Neural cell (in vitro differentiated cells): ENCODE results near the gene CXXC4. TPM values are rescaled to one million over a fixed set of nuclear protein-coding genes. Genes with fewer than 3 reads are reported as not detected.

Experiments used
- H2AFZ ChIP-seq: fragments of 200-600, 300-800 bp; sonication (generic), shearing (Covaris generic); 2 replicates; pipeline ENCODE4 v1.6.0; 2014; ENCODE audit warnings: low read depth, mild to moderate bottlenecking, antibody characterized with exemption, low read length, moderate library complexity
- H3F3A ChIP-seq: fragments of 200-600 bp; shearing (Covaris generic); 2 replicates; pipeline ENCODE4 v1.6.1; 2016; ENCODE audit warnings: mild to moderate bottlenecking, moderate library complexity, mixed read lengths, antibody characterized with exemption, low read length; ENCODE audit not compliant: insufficient read depth, poor library complexity, severe bottlenecking
- H3K27ac ChIP-seq: fragments of 200-600, 300-800 bp; sonication (generic), shearing (Covaris generic); 2 replicates; pipeline ENCODE4 v1.5.1; 2014; ENCODE audit warnings: mild to moderate bottlenecking, low read length, moderate library complexity
- H3K27me3 ChIP-seq: fragments of 300-800, 200-600 bp; sonication (generic), shearing (Covaris generic); 2 replicates; pipeline ENCODE4 v1.6.0; 2014; ENCODE audit warnings: mild to moderate bottlenecking, low read depth, low read length, moderate library complexity; ENCODE audit not compliant: insufficient read depth
- H3K36me3 ChIP-seq: fragments of 300-800, 200-600 bp; sonication (generic), shearing (Covaris generic); 2 replicates; pipeline ENCODE4 v1.5.1; 2014; ENCODE audit warnings: mild to moderate bottlenecking, antibody characterized with exemption, low read length, moderate library complexity; ENCODE audit not compliant: insufficient read depth
- H3K4me2 ChIP-seq: fragments of 300-800, 200-600 bp; sonication (generic), shearing (Covaris generic); 2 replicates; pipeline ENCODE4 v1.6.0; 2014; ENCODE audit warnings: mild to moderate bottlenecking, low read length
- H3K4me3 ChIP-seq: fragments of 300-800, 200-600 bp; sonication (generic), shearing (Covaris generic); 2 replicates; pipeline ENCODE4 v1.5.1; 2014; ENCODE audit warnings: mild to moderate bottlenecking, low read length, moderate library complexity
- H3K79me2 ChIP-seq: fragments of 200-600 bp; shearing (Covaris generic); replicated peaks from 2 replicates; pipeline ENCODE4 v1.6.0; 2014; ENCODE audit warnings: mild to moderate bottlenecking, low read length, moderate library complexity; ENCODE audit not compliant: insufficient read depth
- H3K9ac ChIP-seq: fragments of 300-800, 200-600 bp; sonication (generic), shearing (Covaris generic); 2 replicates; pipeline ENCODE4 v1.6.1; 2016; ENCODE audit warnings: mild to moderate bottlenecking, low read length, mixed read lengths
- H3K9me2 ChIP-seq: fragments of 200-600 bp; shearing (Covaris generic); 2 replicates; pipeline ENCODE4 v1.6.1; 2016; ENCODE audit warnings: mild to moderate bottlenecking, low read length, mixed read lengths; ENCODE audit not compliant: insufficient read depth
- H3K9me3 ChIP-seq: fragments of 200-600, 300-800 bp; sonication (generic), shearing (Covaris generic); 2 replicates; pipeline ENCODE4 v1.6.1; 2016; ENCODE audit warnings: mild to moderate bottlenecking, mixed run types, low read length, moderate library complexity, mixed read lengths
- H4K20me1 ChIP-seq: fragments of 200-600 bp; shearing (Covaris generic); 2 replicates; pipeline ENCODE4 v1.6.1; 2016; ENCODE audit warnings: mild to moderate bottlenecking, mixed run types; ENCODE audit not compliant: insufficient read depth
- EP300 ChIP-seq: fragments of 450-650 bp; conservative IDR thresholded peaks from 2 replicates; pipeline ENCODE4 v1.6.1; 2014; ENCODE audit warnings: antibody characterized with exemption, mild to moderate bottlenecking, moderate library complexity; ENCODE audit not compliant: poor library complexity, severe bottlenecking
- EZH2 ChIP-seq: fragments of 200-600, 300-800 bp; shearing (Covaris generic), sonication (generic); IDR thresholded peaks from 2 replicates; pipeline ENCODE4 v1.6.1; 2014; ENCODE audit warnings: antibody characterized with exemption, low read length, borderline replicate concordance, mild to moderate bottlenecking; ENCODE audit not compliant: insufficient read depth, poor library complexity, severe bottlenecking
- MXI1 ChIP-seq: fragments of 450-650 bp; conservative IDR thresholded peaks from 2 replicates; pipeline ENCODE4 v1.6.1; 2014; ENCODE audit warnings: antibody characterized with exemption, mild to moderate bottlenecking; ENCODE audit not compliant: poor library complexity, severe bottlenecking
- POLR2AphosphoS5 ChIP-seq: IDR thresholded peaks from 2 replicates; pipeline ENCODE4 v1.6.1; 2012
- RAD21 ChIP-seq: fragments of 450-650 bp; conservative IDR thresholded peaks from 2 replicates; pipeline ENCODE4 v1.6.1; 2014; ENCODE audit warnings: antibody characterized with exemption, mild to moderate bottlenecking, moderate library complexity
- SMC3 ChIP-seq: fragments of 450-650 bp; conservative IDR thresholded peaks from 2 replicates; pipeline ENCODE4 v1.6.1; 2014; ENCODE audit warnings: antibody characterized with exemption, mild to moderate bottlenecking, moderate library complexity; ENCODE audit not compliant: poor library complexity
- TAF1 ChIP-seq: IDR thresholded peaks from 2 replicates; pipeline ENCODE4 v1.6.1; 2012; ENCODE audit warnings: low read depth
- polyA minus RNA-seq: library from RNA; depleted of rRNA, polyadenylated mRNA; stranded (reverse); fragments of >200 nt; gene quantifications from 2 replicates; pipeline ENCODE4 v1.2.3, GENCODE V29; 2014
- polyA plus RNA-seq: library from polyadenylated mRNA; depleted of rRNA; stranded (reverse); fragments of >200 nt; gene quantifications from 2 replicates; pipeline ENCODE4 v1.2.3, GENCODE V29; 2014
- TF ChIP-seq, protein P1 (sequence below): IDR thresholded peaks from 2 replicates; pipeline ENCODE4 v1.6.1; 2012; ENCODE audit warnings: borderline replicate concordance
- TF ChIP-seq, protein P2 (sequence below): fragments of 450-650 bp; IDR thresholded peaks from 2 replicates; pipeline ENCODE4 v1.5.1; 2014; ENCODE audit warnings: antibody characterized with exemption, mild to moderate bottlenecking, moderate library complexity; ENCODE audit not compliant: poor library complexity, severe bottlenecking

The CXXC4 gene
- 108 and 127 TPM in 2 replicates for polyA plus RNA-seq
- polyA minus RNA-seq: 158 and 221 TPM in 2 replicates

DNA sequence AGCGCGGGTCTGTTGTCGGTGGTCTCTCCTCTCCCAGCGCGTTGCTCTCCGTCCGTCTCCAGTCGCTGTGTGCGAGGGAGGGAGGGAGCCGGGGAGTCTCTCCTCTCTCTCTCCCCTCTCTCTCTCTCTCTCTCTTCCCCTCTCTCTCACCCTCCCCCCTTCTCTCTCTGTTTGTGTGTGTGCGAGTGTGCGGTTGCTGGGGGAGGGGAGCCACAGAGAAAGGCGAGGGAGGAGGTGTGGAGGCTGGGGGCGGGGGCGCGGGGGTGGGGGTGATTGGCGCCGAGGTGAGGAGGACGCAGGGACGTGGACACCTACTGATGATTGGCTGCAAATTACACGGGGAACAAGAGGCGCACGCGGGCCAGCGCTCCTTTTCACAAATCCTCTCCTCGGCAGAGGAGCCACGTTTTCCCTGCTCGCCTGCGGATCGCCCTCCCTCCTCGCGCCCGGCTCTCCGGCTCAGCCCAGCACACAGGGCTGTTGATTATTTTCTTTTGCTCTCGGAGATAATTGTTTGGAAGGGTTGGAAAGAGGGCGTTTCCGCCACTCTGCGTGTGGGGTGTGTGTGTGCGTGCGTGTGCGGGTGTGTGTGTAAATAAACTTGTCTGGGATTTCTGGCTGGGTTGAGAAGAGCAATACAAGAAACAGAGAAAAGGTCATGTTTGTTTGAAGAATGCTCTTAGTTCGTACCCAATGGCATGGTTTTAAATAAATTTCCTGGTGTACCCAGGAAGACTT lies at the start of gene CXXC4:
Gene CXXC4 (minus strand): TSS at position 73 of the 738 bp plus-strand sequence. CDS start 3,092 bp downstream, outside the sequence.
- H3F3A ChIP-seq: peaks cover 18% of the 10 kb centered on the region
- H3K9ac ChIP-seq: peak within 1 kb of the TSS; percentile 93
- H3K4me2 ChIP-seq: peak within 1 kb of the TSS; percentile 89
- TF ChIP-seq TAF1 (peak; percentile 86), POLR2AphosphoS5 (peak; percentile 95), EZH2 (no peak), RAD21 (peak; percentile 64), EP300 (peak; percentile 71), MXI1 (peak; percentile 91), SMC3 (peak; percentile 49)
- TF ChIP-seq, protein P1, sequence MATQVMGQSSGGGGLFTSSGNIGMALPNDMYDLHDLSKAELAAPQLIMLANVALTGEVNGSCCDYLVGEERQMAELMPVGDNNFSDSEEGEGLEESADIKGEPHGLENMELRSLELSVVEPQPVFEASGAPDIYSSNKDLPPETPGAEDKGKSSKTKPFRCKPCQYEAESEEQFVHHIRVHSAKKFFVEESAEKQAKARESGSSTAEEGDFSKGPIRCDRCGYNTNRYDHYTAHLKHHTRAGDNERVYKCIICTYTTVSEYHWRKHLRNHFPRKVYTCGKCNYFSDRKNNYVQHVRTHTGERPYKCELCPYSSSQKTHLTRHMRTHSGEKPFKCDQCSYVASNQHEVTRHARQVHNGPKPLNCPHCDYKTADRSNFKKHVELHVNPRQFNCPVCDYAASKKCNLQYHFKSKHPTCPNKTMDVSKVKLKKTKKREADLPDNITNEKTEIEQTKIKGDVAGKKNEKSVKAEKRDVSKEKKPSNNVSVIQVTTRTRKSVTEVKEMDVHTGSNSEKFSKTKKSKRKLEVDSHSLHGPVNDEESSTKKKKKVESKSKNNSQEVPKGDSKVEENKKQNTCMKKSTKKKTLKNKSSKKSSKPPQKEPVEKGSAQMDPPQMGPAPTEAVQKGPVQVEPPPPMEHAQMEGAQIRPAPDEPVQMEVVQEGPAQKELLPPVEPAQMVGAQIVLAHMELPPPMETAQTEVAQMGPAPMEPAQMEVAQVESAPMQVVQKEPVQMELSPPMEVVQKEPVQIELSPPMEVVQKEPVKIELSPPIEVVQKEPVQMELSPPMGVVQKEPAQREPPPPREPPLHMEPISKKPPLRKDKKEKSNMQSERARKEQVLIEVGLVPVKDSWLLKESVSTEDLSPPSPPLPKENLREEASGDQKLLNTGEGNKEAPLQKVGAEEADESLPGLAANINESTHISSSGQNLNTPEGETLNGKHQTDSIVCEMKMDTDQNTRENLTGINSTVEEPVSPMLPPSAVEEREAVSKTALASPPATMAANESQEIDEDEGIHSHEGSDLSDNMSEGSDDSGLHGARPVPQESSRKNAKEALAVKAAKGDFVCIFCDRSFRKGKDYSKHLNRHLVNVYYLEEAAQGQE: peak; percentile 92
- TF ChIP-seq, protein P2, sequence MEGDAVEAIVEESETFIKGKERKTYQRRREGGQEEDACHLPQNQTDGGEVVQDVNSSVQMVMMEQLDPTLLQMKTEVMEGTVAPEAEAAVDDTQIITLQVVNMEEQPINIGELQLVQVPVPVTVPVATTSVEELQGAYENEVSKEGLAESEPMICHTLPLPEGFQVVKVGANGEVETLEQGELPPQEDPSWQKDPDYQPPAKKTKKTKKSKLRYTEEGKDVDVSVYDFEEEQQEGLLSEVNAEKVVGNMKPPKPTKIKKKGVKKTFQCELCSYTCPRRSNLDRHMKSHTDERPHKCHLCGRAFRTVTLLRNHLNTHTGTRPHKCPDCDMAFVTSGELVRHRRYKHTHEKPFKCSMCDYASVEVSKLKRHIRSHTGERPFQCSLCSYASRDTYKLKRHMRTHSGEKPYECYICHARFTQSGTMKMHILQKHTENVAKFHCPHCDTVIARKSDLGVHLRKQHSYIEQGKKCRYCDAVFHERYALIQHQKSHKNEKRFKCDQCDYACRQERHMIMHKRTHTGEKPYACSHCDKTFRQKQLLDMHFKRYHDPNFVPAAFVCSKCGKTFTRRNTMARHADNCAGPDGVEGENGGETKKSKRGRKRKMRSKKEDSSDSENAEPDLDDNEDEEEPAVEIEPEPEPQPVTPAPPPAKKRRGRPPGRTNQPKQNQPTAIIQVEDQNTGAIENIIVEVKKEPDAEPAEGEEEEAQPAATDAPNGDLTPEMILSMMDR: no peak
- no peaks in the 10 kb centered on the region for H4K20me1 ChIP-seq
- H3K4me3 ChIP-seq: peak within 1 kb of the TSS; percentile 79
- H2AFZ ChIP-seq: peak within 1 kb of the TSS; percentile 67
- H3K9me3 ChIP-seq: no peaks in the 10 kb centered on the region
- no peaks in the 10 kb centered on the region for H3K36me3 ChIP-seq
- no peaks in the 10 kb centered on the region for H3K9me2 ChIP-seq
- H3K27ac ChIP-seq: peak within 1 kb of the TSS; percentile 98
- no peaks in the 10 kb centered on the region for H3K27me3 ChIP-seq
- H3K79me2 ChIP-seq: peaks cover 55% of the 10 kb centered on the region

DNA sequence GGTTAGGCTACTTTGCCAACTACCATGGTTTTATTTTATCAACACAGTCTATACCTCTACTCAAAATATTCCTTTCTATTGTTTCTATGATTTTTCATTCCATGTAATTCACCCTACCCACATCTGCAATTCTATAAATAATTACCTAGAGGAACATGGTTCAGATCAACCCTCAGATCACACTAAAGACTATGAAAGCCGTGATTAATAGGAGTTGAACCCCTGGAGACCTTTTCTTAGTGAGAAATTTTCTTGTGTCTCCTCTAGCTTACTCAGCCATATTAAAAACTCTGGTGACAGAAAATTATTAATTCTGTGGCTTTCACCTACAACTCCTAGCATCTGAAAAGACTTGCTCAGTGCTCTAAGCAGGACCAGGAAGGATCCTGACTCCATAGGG lies 38.5 kb upstream of the CXXC4 start:
- Histone ChIP-seq H3K36me3 (no peaks in the 10 kb centered on the region), H3K4me3 (no peak overlapping the region), H3K79me2 (no peaks in the 10 kb centered on the region), H3K4me2 (no peak overlapping the region), H3K9me2 (no peaks in the 10 kb centered on the region), H2AFZ (no peak overlapping the region), H3K27ac (no peak overlapping the region), H3K27me3 (no peaks in the 10 kb centered on the region), H3K9ac (no peak overlapping the region), H3F3A (no peaks in the 10 kb centered on the region), H4K20me1 (no peaks in the 10 kb centered on the region), H3K9me3 (no peaks in the 10 kb centered on the region)
- TF ChIP-seq POLR2AphosphoS5 (no peak), EP300 (no peak)
